GM03348 (cell line): ENCODE data around the gene MRTO4.
"Not testable (repeated sequence)": the region's sequence is repeated elsewhere in the genome, so short reads cannot be mapped to it uniquely, and the experiment has no call there.

Source experiments
- DNase-seq: peaks from one replicate; pipeline ENCODE4 v3.0.0; 2012; ENCODE audit warnings: low spot score

Gene MRTO4

DNA sequence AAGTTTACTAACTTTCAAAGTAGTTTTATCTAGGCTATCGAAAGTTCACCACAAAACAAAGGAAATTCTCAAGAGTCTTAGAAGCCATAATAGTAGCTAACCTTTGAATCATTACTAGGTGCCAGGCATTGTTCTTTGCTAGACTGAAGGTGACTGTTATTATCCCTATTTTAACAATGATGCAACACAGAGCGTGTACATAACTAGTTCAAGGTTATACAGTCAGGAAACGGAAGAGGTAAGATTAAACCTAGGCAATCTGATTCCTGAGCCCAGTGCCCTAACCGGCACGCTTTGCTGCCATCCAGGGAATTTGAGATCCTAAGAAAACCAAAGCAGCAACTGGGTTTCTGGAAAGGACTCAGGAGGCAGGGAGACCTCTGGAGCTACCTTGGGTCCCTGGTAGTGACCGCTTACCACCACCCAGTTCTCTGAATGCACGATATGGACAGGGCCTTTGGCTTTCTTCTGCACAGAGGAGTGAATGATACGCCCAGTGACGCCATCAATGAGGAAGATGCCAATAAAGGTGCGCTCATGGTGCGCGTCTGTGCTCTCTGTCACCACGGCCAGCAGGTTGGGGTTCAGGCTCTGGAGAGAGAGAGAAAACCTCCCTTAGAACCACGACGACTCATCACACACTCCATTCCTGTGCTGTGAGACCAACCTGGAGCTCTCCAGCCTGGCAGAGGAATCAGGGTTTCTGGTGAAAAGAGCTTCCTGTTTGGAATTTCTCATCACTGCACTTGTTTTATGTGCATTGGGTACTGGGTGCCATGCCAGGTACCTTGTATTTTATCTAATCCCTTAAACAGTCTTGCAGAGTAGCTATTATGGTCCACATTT lies 28.4 kb upstream of the MRTO4 start:
- DNase-seq = no peak

DNA sequence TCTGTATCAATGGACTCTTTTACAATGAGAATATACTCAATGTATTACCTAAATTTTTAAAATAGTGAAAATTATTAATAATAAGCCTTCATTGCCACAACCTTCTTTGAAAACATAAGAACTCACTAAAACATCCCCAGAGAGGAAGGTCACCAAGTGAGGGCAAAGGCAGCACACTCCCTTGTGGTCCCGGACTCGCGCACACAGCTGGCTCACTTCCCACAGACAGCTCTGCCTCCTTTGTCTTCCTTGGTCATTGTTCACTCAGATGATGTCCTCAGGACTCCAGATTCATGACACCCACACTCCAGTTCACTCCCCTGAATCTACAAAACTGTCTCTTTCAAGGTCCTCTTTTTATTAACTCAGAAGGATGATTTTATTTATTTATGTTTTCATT lies 22.4 kb upstream of the MRTO4 start:
- DNase-seq = no peak

DNA sequence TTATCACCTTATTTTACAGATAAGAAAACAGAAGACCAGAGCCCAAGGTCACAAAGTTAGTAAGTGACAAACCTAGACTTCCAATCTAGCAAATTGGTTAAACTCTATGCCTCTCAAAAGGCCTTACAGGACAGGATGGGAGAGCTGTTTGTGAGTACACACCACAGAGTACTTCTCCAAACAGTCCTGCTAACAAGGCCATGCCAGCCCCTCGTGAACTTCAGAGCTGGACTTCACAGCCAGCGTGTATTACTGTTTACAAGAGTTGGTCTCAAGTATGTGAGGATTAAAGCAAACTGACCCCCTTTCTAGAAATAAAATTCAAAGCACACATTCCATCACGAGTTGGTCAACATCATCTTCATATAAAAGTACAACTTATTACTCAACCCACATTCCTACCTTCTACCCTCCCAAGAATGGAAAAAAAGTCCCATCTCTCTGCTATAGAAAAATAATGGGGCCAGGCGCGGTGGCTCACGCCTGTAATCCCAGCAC lies 21.7 kb upstream of the MRTO4 start:
- DNase-seq = no peak

DNA sequence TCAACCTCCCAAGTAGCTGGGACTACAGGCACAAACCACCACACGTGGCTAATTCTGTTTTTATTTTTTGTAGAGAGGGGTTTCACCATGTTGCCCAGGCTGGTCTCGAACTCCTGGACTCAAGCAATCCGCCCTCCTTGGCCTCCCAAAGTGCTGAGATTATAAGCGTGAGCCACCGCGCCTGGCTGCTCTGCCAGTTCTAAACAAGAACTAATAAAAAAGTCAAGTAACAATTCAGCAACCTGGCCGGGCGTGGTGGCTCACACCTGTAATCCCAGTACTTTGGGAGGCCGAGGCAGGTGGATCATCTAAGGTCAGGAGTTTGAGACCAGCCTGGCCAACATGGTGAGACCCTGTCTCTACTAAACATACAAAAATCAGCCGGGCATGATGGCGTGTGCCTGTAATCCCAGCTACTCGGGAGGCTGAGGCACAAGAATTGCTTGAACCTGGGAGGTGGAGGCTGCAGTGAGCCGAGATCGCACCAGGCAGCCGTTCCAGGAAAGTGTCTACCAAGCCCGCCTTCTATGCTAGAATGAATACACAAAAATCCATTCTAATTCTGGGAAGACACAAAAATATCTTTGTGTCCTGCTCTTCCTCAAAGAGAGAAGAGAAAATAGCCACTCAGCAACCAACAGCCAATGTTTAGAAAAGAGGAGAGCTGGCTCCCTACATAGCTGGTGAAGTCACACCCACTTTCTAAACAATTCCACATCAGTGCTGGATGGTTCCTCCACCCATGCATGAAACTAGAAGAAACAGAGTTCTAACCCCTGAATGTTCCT lies 19.7 kb upstream of the MRTO4 start:
- not testable (repeated sequence) for DNase-seq

DNA sequence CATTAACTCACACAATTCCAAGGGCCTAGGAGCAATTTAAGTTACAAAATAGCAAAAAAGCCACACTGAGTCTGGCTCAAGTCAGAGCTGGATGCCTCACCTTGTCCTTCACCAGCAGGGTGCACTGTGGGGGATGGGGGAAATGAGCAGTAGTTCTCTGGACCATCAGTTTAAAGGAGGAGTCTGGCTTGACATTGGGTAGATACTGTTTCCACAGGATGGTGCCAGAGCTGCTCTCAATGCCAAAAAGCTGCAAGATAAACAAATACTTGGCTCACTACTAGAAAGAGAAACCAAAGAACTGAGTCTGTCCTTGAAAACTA lies 19.1 kb upstream of the MRTO4 start:
- DNase-seq = no peak

DNA sequence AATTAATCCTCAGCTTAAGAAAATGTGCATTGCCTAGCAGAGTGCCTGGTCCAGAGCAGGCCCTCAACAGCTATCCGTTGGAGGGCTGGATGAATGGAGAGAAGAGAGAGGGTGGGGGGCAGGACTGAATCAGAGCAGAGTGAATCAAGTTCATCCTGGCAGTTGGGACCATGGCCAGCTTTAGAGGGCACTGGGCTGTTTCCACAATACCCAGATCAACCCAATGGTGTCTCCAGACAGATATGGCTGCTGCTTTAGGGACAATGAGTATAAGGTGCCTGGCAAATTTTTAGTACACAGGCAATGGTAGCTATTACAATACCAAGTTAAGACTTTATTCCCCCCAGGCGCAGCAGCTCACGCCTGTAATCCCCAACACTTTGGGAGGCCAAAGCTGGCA lies 17.4 kb upstream of the MRTO4 start:
- no peak for DNase-seq

DNA sequence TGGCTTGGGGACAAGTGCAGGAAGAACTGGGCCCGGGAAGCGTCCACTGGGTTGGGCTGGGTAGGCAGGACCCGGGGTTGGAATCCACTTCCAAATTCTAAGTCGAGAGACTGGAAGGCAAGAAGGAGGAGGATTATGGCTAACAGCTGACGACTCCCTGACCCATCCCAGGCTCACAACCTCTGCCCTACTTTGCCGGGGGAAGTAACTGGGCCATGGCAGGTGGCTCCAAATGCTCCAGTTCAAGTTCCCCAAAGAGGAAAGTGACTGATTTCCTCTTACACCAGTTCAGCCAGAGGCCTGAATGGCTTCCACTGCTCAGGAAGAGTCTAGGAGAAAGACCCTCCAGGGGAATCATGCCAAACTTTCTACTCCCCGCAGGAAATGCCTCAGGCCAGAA lies 11.7 kb upstream of the MRTO4 start:
- no peak for DNase-seq

DNA sequence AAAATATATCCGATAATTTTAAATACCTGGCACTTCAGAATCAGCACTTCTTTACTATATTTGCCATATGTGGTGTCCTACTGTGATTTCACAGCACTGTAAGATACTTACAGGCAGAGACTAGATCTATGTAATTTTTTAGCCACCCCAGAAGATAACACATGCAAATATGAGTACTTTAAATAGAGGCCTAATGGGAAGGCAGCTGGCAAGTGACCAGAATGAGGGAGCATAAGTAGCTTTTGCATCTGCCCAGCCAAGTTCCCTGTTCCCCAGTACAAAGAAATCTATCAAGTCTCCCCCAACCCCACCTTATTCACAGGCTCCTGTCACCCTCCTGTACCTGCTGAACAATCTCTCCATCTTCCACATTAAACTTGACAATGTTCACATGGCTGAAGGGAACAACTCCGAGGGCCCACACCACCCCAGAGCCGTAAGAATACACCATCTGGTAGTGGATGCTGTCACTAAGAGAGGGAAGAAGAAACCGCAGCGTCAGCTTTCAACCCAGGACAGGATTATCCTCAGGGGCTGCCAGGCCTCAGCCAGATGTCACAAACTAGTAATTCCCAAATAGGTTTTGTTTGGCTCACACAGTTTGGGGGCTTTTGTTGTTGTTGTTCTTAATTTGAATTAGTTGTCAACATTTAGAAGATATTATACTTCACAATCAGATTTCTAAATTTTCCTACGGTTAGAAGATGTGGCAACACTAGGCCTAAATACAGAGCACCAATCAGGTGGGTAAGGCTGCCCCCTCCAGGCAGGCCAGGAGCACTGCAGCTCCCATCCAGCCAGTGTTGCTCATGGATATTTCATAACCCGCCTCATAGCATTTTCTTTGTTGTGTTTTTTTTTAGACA lies 10.7 kb upstream of the MRTO4 start:
- peak; percentile 92 for DNase-seq

DNA sequence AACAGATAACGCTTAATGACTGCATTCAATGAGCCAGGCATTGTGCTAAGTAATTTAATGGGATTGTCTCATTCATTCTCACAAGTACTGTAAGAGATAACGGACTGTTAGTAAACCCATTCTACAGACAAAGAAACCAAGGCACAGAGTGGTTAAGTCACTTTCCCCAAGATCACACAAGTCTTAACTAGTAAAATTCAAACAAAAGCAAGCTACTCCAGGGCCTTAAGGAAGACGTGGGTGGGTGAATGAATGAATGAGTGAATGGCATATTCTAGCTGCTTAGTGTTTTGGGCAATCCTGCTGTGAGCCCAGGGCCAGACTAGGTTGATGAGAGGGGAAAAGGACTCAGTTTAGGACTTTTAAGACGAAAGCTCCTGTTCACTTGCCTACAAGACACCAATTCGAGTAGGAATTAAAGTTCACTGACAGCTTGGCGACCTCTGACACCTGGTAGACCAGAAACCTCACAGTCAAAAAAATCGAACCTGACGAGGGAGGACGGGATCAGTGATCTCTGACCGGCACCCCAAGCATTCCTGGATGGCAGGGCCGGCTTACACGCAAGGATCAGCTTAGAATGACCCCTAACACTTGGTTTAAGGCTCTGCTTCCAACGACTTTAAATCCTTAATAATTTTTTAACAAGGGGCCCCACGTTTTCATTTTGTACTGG lies 838 bp upstream of the MRTO4 start:
- DNase-seq = no peak

DNA sequence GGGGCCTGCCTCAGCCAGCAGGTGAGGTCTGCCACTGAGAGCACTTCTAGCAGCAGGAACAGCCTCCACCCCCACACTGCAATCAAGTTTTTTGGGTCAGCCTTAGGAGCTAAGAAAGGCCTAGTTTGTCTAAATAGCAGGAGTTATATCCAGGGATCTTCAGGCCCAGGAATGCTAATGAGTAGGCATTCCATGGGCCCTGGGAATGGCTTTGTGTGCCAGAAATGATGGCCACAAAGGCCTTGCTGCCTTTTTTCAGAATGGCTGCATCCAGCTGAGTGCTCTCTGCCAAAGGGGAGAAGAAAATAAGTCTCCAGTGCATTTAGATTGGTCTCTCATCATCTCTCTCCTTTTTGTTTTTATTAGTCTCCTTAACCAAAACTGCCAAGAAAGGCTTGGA lies 2.8 kb downstream of the MRTO4 start:
- no peak for DNase-seq

DNA sequence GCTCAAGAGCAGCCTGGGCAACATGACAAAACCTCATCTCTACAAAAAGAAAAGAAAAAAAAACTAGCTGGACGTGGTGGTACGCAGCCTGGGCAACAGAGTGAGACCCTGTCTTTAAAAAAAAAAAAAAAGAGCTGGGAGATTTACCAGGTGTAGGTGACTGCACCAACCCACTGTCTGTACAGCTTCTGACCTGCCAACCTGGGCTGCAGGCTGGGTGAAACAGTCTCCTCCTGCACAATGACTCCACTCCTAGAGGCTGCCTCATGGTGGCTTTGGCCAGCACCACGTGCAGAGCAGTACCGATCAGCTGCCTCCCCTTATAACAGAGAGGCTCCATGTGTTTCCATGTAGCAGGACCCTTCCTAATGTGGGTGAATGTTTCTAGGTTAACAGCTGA lies 3.7 kb downstream of the MRTO4 start:
- no peak for DNase-seq

DNA sequence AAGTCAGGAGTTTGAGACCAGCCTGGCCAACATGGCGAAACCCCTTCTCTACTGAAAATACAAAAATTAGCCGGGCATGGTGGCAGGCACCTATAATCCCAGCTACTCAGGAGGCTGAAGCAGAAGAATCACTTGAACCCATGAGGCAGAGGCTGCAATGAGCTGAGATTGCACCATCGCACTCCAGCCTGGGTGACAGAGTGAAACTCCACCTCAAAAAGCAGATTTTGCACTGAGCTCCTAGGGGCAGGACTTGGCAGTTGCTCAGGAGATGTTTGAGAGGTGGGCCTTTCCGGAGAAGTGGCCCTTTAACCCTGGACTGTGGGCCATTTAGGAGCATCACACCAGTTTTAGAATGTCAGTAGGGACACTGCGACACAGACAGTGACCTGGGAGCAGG lies 4.7 kb downstream of the MRTO4 start:
- not testable (repeated sequence) for DNase-seq

DNA sequence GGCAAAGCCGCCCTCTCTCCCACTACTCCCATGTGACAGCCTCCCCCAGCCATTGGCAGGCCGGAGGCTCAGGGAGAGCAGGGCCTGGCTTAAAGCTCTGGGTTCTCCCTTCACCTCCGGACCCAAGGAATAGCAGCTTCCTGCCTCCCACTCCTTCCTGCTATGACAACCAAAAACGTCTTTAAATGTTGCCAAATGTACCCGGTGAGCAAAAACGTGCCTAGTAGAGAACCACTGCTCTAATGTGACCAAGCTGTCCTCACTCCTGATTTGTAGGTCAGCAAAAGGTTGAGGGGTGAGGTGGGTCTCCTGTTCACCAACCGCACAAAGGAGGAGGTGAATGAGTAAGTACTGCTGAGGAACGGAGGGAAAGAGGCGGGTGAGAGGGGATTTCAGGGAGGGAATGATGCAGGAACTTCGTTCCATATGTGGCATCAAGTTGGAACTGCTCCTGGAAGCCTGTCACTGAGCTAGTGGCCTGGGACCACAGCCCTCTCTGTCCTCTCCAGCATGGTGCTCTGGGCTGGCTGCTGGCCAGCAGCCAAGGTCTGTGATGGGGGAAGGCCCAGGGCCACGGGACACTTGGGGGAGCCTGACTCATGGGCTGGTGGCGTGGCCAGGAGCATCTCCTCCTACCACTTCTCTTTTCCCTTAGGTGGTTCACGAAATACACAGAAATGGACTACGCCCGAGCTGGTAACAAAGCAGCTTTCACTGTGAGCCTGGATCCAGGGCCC lies 5.7 kb downstream of the MRTO4 start:
- DNase-seq = no peak

DNA sequence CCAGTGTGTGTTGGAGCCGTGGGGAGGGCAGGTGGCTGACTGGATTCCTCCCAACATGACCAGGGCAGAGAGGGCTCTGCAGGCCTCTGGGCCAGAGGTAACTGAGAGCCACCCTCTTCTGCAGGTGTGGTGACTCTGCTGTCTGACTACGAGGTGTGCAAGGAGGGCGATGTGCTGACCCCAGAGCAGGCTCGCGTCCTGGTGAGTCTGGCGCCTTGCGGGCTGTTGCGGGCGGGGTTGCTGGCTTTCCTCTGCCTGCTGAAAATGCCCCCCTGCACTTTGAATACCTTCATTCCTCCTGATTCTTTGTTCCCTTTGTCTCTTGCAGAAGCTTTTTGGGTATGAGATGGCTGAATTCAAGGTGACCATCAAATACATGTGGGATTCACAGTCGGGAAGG lies 6.7 kb downstream of the MRTO4 start:
- no peak for DNase-seq

DNA sequence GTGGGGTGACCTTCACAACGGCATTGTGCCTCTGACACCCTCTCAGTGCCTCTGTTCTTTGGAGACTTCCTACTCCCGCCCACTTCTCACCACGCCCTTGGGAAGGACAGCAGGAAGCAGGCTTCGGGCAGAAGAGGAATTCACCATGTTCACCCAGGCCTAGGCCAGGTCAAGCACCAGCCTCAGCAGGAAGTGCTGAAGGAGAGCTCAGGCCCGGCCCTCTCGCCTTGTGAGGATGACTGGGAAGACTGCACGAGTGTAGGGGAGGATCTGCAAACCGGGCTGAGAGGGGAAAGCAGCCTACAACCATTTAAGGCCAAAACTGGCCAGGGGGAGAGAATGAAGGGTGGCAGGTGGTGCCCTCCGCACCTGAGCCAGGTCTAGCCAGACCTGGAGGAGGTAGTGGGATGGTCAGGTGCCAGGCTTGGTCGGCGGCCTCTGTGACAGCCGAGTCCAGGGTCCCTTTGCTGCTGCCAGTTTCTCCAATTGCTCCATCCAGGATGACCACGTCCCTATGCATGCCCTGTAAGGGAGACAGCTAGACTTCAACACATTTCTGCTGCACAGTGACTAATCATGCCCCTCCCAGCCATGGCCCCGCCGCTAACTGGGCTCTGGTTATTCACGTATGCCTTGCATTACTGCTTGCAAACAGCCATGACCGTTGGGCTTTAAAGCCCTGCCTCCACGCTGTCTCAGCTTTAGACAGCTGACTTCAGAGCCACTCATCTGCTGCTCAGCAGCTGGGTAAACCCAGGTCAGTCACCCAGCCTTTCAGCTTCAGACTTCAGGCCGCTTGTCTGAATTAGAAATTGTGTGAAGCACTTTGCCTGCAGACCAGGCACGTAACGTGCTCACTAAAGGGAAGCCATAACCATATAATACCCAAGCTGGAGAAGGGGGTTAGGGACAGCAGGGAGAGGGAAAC lies 8.9 kb downstream of the MRTO4 start:
- DNase-seq = peak; percentile 91

DNA sequence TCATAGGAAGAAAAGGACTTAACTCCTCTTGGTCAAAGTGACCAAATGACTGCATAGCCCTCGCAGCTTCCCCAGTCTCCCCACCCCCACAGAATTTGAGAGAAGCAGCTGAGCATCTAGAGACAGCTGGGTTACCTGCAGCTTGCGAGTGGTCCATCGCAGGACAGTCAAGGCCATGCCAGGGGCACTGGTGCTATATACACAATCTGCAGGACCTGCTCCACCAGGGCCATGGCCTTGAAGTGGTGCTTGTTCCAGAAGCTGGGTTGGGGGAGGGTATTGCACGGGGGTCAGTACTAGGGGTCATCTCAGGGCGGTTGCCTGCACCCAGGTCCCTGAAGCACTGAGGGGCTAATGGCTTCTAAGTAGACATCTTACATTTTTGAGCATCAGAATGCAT lies 10.4 kb downstream of the MRTO4 start:
- no peak for DNase-seq

DNA sequence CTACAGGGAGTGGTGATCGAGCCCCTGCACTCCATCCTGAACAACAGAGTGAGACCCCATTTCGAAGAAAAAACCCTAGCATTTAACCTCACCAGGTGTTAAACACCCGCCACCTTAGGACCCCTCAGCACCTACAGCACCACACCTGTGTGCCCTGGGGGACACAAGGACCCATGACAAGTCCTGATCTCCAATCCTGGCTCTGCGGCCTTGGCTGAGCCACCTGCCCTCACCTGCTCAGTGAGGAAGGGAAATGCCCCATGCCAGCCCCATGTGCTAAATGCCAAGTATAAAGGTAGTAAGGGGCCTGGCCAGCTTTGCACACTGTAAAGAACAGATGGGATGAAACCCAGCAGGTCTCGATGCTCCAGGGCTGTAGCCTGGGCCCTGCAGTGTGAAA lies 11.1 kb downstream of the MRTO4 start:
- no peak for DNase-seq

DNA sequence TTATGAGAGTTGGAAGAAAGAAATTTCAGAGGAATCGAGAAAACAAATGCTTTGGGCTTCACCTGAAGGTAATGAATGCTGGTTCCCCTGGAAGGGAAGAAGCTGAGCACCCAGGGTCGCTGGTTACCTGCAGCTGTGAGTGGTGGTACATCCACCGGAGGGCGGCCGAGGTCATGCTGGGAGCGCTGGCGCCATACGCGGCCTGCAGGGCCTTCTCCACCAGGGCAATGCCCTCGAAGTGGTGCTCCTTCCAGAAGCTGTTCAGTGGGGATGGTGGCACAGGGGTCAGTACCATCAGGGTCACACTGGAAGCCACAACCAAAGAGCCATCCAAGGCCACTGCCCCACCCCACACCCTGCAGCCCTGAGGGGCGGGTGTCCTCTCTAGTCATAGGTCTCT lies 16.8 kb downstream of the MRTO4 start:
- DNase-seq = no peak

DNA sequence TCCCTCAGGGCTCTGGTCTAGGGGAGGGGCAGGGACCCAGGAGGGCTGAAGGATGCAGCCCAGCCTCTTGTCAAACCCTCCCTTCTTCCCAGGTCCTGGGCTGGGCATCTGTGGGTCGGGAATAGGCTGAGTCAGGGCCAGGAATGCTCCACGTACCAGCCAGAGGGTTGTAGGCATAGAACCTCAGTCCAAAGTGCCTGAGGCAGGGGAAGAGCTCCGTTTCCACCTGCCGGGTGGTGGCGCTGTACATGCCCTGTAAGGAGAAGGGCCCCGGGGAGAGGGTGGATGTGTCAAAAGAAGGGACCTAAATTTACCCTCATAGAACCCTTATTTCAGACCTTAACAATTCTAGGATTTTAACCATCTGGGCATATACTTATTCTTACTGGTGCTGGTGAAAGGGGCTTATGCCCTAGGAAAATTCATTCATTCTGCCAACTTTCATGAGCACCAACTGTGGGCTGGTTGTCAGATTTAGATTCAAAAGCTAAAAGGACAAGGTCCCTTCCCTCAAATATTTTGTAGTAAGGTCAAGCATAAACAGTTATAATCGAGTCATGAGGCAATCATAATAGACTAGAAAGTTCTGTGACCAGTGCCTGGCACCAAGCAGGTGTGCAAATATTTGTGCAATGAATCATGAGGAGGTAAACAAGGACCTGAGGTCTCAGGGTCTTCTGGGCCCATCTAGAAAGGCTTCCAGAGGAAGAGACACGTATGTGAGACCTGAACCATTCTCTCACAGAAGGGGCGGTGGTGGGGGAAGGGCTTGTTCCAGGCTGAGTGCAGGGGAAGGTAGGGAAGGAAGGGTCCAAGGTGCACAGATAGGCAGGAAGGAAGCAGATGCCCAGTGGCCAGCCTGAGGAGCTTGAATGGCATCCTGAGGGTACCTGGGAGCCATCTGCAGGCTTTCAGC lies 18.1 kb downstream of the MRTO4 start:
- DNase-seq = not testable (repeated sequence)
